Measurements from ENCODE around the gene ZDHHC8.

DNA sequence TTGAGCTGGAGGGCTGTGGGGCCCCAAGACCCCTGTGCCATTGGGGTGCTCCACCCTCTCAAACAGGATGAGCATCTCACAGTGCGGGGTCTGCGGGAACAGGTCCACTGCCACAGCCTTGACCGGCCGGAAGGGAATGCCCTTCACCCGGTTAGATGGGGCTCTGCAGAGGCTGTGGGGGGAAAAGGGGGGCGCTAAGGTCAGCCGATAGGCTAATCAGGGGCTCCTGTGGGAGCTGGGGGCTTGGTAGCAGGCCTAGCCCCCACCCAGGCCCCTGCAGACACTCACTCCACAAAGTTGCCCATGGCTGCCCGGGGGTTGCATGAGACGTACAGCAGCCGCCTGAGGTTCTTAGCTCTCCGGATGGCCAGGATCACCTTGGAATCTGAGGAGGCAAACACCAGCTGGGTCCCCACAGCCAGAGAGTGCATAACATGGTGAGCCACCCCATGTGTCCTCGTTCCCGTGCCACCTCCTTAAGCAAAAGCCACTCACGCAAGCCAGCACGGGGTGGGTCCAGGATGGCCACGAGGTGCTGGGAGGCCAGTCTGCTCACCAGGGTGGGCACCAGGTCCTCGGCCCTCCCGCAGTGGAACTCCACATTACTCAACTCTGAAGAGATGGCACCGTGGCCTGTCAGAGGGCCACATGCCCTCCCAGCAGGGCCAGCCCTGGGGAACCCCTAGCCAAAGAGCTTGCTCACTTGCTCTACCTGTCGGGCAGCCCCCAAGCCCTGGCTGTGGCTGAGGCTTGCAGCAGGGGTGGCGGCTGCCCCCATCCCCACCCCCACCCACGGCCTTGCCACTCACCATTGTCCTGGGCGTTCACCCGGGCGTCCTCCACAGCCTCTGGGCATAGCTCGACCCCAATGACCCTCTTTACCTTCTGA lies 18.7 kb upstream of the ZDHHC8 start:
- TF ChIP-seq POLR2A (IDR thresholded peaks at IDR 0.05) (no peak), CTCF (IDR thresholded peaks at IDR 0.05) (no peak)
